Measurements from ENCODE around the gene MBD6. TPM values are rescaled to one million over a fixed set of nuclear protein-coding genes. Genes with fewer than 3 reads are reported as not detected.
A peak's percentile ranks its signal among the peaks of the same experiment; 100 is the strongest.

MBD6 gene
- total and polyA plus RNA-seq, 2 of the 4 experiments (the other 2 are of a cell fraction), result 0.90 to 9.3 TPM

DNA sequence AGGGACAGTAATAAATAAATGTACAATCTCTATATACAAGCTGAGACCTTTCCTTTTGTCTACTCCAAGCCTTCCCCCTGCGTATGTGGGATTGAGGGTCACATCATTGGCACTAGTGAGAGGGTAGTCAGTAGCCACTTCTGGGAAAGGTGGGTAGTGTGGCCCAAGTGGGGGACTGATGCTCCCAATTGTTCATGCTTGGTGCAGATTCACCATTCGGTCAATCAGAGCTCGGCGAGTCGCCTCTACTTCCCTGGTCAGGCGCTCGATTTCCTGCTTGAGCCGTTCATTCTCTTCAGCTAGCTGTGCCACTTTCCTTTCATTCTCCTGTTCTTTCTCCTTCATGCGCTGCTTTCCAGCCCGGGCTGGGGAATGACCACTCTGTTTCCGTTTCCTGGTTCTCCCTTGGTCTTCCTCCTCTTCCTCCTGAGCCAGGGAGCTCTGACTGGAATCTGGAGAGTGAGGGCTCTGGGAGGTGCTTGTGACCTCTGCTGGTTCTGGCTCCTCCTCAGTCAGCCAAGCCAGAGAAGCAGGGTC is 5.9 kb upstream of the MBD6 start:
- no peak overlapping the region for H3K4ac ChIP-seq (ENCODE audit: low read depth, low read length)
- peaks cover 3% of the 10 kb centered on the region; the same call in 1 of the 2 replicates for H3K9me1 ChIP-seq (ENCODE audit: insufficient read depth, low read length)
- no peak overlapping the region for H3K4me2 ChIP-seq (ENCODE audit: low read depth, low read length)
- H3K18ac ChIP-seq (ENCODE audit: low read depth, low read length), result no peak overlapping the region
- H3K27me3 ChIP-seq (ENCODE audit: control insufficient read depth, insufficient read depth, low read length), result no peaks in the 10 kb centered on the region
- ChIA-PET CTCF (no interaction called here), POLR2A (ENCODE audit: unreplicated experiment) (no interaction called here)
- no peak overlapping the region for H2AK9ac ChIP-seq (replicated peaks; ENCODE audit: low read depth, low read length, poor library complexity)
- H4K20me1 ChIP-seq (ENCODE audit: insufficient read depth, low read length), result peaks cover 79% of the 10 kb centered on the region
- peaks cover 59% of the 10 kb centered on the region for H3K36me3 ChIP-seq (ENCODE audit: control insufficient read depth, insufficient read depth, low read length)
- no TSS peak for BruUV-seq (replicated peaks)
- H3K14ac ChIP-seq (replicated peaks; ENCODE audit: low read depth, low read length), result no peak overlapping the region
- no peak for TF ChIP-seq CHD1 (IDR thresholded peaks at IDR 0.05; ENCODE audit: low read depth, low read length)
- no peak for TF ChIP-seq BHLHE40 (IDR thresholded peaks at IDR 0.05; ENCODE audit: low read depth, low read length)
- TF ChIP-seq MAFK (IDR thresholded peaks at IDR 0.05; ENCODE audit: low read depth, low read length), result no peak
- TF ChIP-seq NFE2L2 (IDR thresholded peaks at IDR 0.05; ENCODE audit: low read depth, low read length), result no peak
- TF ChIP-seq POLR2A (IDR thresholded peaks at IDR 0.05; ENCODE audit: low read depth, low read length), result no peak; the same call in 1 of the 2 replicates
- TF ChIP-seq RFX5 (IDR thresholded peaks at IDR 0.05; ENCODE audit: low read depth, low read length), result no peak
- no peak overlapping the region for H4K5ac ChIP-seq (ENCODE audit: low read depth, low read length)
- 100% methylated on average over 3 of the region's 11 CpGs; no CpG with 5 or more reads in 1 of the 2 experiments for WGBS, 2 experiments (ENCODE audit: extremely low coverage in 2 of 2, insufficient read length in 1 of 2)
- no peak overlapping the region for H2AK5ac ChIP-seq (ENCODE audit: low read depth, low read length)
- peaks cover 18 to 75% of the 10 kb centered on the region in 2 experiments for H3K79me1 ChIP-seq (ENCODE audit: low read depth in 1 of 2, low read length in 2 of 2)
- dilution Hi-C loops (cut with HindIII; ENCODE audit: low sequenced_read_pairs, unreplicated experiment) (no loop called here), intact Hi-C loops (cut with micrococcal nuclease) (no loop called here), in situ Hi-C loops (cut with MboI; ENCODE audit: low sequenced_read_pairs) (no loop called here)
- H4K8ac ChIP-seq (ENCODE audit: low read depth in 2 of 2, low read length in 2 of 2), result no peak overlapping the region
- DNase-seq (no peak), ATAC-seq (ENCODE audit: low read depth) (no peak)
- H3K4me1 ChIP-seq (ENCODE audit: control insufficient read depth, insufficient read depth, low read length), result peaks cover 7% of the 10 kb centered on the region
- H2BK15ac ChIP-seq (ENCODE audit: low read depth, low read length), result no peak overlapping the region
- H2BK120ac ChIP-seq (ENCODE audit: low read depth, low read length), result no peak overlapping the region
- no peak overlapping the region for H3K9ac ChIP-seq (ENCODE audit: low read depth, low read length)
- peak overlapping the region; percentile 15; the same call in 1 of the 2 replicates for H3K27ac ChIP-seq (ENCODE audit: insufficient read depth, low read length)
- H3K9me3 ChIP-seq (ENCODE audit: control insufficient read depth, insufficient read depth, low read length), result no peaks in the 10 kb centered on the region
- no peak overlapping the region for H2BK20ac ChIP-seq (ENCODE audit: low read depth, low read length)
- H3K23ac ChIP-seq (ENCODE audit: low read depth, low read length), result no peak overlapping the region
- peak overlapping the region; percentile 52 for H2AFZ ChIP-seq (replicated peaks; ENCODE audit: low read length, poor library complexity)
- H3K4me3 ChIP-seq (ENCODE audit: insufficient read depth, low read depth, low read length), result no peak overlapping the region
- no peak overlapping the region for H2BK5ac ChIP-seq (ENCODE audit: low read depth, low read length, poor library complexity, severe bottlenecking)
- H4K91ac ChIP-seq (ENCODE audit: insufficient read depth, low read depth, low read length), result no peak overlapping the region
- no peak overlapping the region for H3K56ac ChIP-seq (ENCODE audit: extremely low read depth, insufficient read depth, low read length)
